Bronchial epithelial cell (primary cell): ENCODE results near the gene GP9. TPM values are rescaled to one million over a fixed set of nuclear protein-coding genes. Genes with fewer than 3 reads are reported as not detected.

ENCODE experiments used
- DNase-seq: peaks from one replicate; pipeline ENCODE4 v3.0.0-alpha.2; 2010; ENCODE audit warnings: low read depth
- FAIRE-seq: peaks from 2 replicates; lab custom pipeline; 2011; peaks lifted over from hg19 to GRCh38; lab: Jason Lieb, UNC
- H3K27me3 ChIP-seq: 2 replicates; pipeline ENCODE4 v1.5.1; 2011; ENCODE audit warnings: low read length; ENCODE audit not compliant: control insufficient read depth, insufficient read depth
- H3K36me3 ChIP-seq: 2 replicates; pipeline ENCODE4 v1.5.1; 2011; ENCODE audit warnings: low read length; ENCODE audit not compliant: control insufficient read depth, insufficient read depth
- H3K4me3 ChIP-seq: 2 replicates; pipeline ENCODE4 v1.5.1; 2011; ENCODE audit warnings: mild to moderate bottlenecking, low read depth, low read length, control low read depth
- CTCF ChIP-seq: IDR thresholded peaks from 2 replicates; pipeline ENCODE4 v1.5.1; 2011; ENCODE audit warnings: mild to moderate bottlenecking, moderate library complexity, low read length, control low read depth, inconsistent platforms; ENCODE audit not compliant: insufficient read depth, severe bottlenecking
- total RNA-seq: library from RNA; depleted of rRNA; stranded (reverse); fragments of >200 nt; gene quantifications from 2 replicates; pipeline ENCODE4 v1.2.1, GENCODE V29; 2014

The GP9 gene
- total RNA-seq, 1 donor from 2014 or later = not detected

GRCh38 chr3:129025108-129025507 lies 35.5 kb upstream of the GP9 start:
- H3K4me3 ChIP-seq = no peak overlapping the region
- no peaks in the 10 kb centered on the region for H3K36me3 ChIP-seq
- H3K27me3 ChIP-seq = peaks cover 1% of the 10 kb centered on the region
- TF ChIP-seq CTCF = no peak
- FAIRE-seq (no peak), DNase-seq (no peak)

- DNase-seq (no peak), FAIRE-seq (no peak)
- TF ChIP-seq CTCF = no peak
- Histone ChIP-seq H3K27me3 (peaks cover 1% of the 10 kb centered on the region), H3K4me3 (no peak overlapping the region), H3K36me3 (no peaks in the 10 kb centered on the region)
These were observed 34.7 kb upstream of the GP9 start for GRCh38 chr3:129025691-129026435.

GRCh38 chr3:129026728-129027543 lies 33.6 kb upstream of the GP9 start:
- peak; percentile 52 for TF ChIP-seq CTCF
- peak; percentile 76 for DNase-seq
- FAIRE-seq = no peak

GRCh38 chr3:129027544-129027880 lies 33.1 kb upstream of the GP9 start:
- H3K4me3 ChIP-seq = peak overlapping the region; percentile 32
- peaks cover 1% of the 10 kb centered on the region for H3K27me3 ChIP-seq
- no peak for DNase-seq
- no peak for FAIRE-seq
- TF ChIP-seq CTCF = no peak
- no peaks in the 10 kb centered on the region for H3K36me3 ChIP-seq

More at GRCh38 chr3:129026728-129027543, 33.6 kb upstream of the GP9 start:
- H3K27me3 ChIP-seq = peaks cover 1% of the 10 kb centered on the region
- H3K36me3 ChIP-seq = no peaks in the 10 kb centered on the region
- peak overlapping the region; percentile 32 for H3K4me3 ChIP-seq

- DNase-seq (no peak), FAIRE-seq (no peak)
- no peak overlapping the region for H3K4me3 ChIP-seq
- no peaks in the 10 kb centered on the region for H3K36me3 ChIP-seq
- H3K27me3 ChIP-seq = peaks cover 1% of the 10 kb centered on the region
- TF ChIP-seq CTCF = no peak
These were observed 31.7 kb upstream of the GP9 start for GRCh38 chr3:129028866-129029265.
